Liver (tissue), 9 donors: ENCODE measurements around the gene EVI5. TPM values are rescaled to one million over a fixed set of nuclear protein-coding genes. Genes with fewer than 3 reads are reported as not detected.

ENCODE experiments used
- DNase-seq: peaks from one replicate; pipeline ENCODE4 v3.0.0-alpha.2; 2017; ENCODE audit warnings: low spot score
- H3K27ac ChIP-seq, 2 donors: one replicate each; pipeline ENCODE4 v1.7.0; 2013; ENCODE audit warnings: inconsistent platforms in 2 of 2, low read length in 2 of 2, control low read depth in 1 of 2, low read depth in 1 of 2, mild to moderate bottlenecking in 1 of 2
- H3K27me3 ChIP-seq, 4 donors: one replicate each; pipeline versions ENCODE4 v1.6.1 to v1.7.0; 2013; ENCODE audit warnings: low read length in 3 of 4, inconsistent platforms in 1 of 4, mild to moderate bottlenecking in 1 of 4, moderate library complexity in 1 of 4; ENCODE audit not compliant: control insufficient read depth in 4 of 4, insufficient read depth in 4 of 4
- H3K36me3 ChIP-seq, 4 donors: one replicate each; pipeline versions ENCODE4 v1.6.1 to v1.7.0; 2013; ENCODE audit warnings: low read length in 3 of 4, mild to moderate bottlenecking in 3 of 4, low read depth in 1 of 4, moderate library complexity in 1 of 4; ENCODE audit not compliant: control insufficient read depth in 4 of 4, insufficient read depth in 3 of 4
- H3K4me1 ChIP-seq, 4 donors: one replicate each; pipeline versions ENCODE4 v1.6.1 to v1.7.0; 2013; ENCODE audit warnings: low read length in 3 of 4, mild to moderate bottlenecking in 3 of 4, moderate library complexity in 1 of 4; ENCODE audit not compliant: control insufficient read depth in 4 of 4, insufficient read depth in 4 of 4
- H3K4me3 ChIP-seq, 3 donors: one replicate each; pipeline versions ENCODE4 v1.6.1 to v1.7.0; 2013; ENCODE audit warnings: low read length in 3 of 3, control low read depth in 1 of 3, low read depth in 1 of 3, mild to moderate bottlenecking in 1 of 3
- H3K9ac ChIP-seq, 2 donors: one replicate each; pipeline ENCODE4 v1.7.0; 2013; ENCODE audit warnings: low read length in 2 of 2, mild to moderate bottlenecking in 2 of 2, moderate library complexity in 2 of 2, control low read depth in 1 of 2, low read depth in 1 of 2
- H3K9me3 ChIP-seq, 4 donors: one replicate each; pipeline versions ENCODE4 v1.6.1 to v1.7.0; 2013; ENCODE audit warnings: low read length in 3 of 4; ENCODE audit not compliant: control insufficient read depth in 4 of 4
- CTCF ChIP-seq: fragments of 150-350 bp; IDR thresholded peaks from 2 replicates; pipeline ENCODE4 v1.5.1; 2017; ENCODE audit warnings: improper control_type of control experiment, low read depth, low read length; ENCODE audit not compliant: missing input control
- EGR1 ChIP-seq, 2 donors: IDR thresholded peaks; 2 replicates each; pipeline ENCODE4 v1.6.1; 2016 to 2018; ENCODE audit warnings: antibody characterized with exemption in 2 of 2, low read depth in 2 of 2
- FOXA1 ChIP-seq: IDR thresholded peaks from 2 replicates; pipeline ENCODE4 v1.6.1; 2016; ENCODE audit warnings: antibody characterized with exemption
- FOXA2 ChIP-seq: IDR thresholded peaks from 2 replicates; pipeline ENCODE4 v1.6.1; 2016; ENCODE audit warnings: antibody characterized with exemption
- GABPA ChIP-seq, 2 donors: IDR thresholded peaks in 1 of 2; conservative IDR thresholded peaks in 1 of 2; 2 replicates each; pipeline ENCODE4 v1.6.1; 2016; ENCODE audit warnings: antibody characterized with exemption in 2 of 2, mild to moderate bottlenecking in 1 of 2, moderate library complexity in 1 of 2
- HNF4A ChIP-seq, 2 donors: conservative IDR thresholded peaks; 2 replicates each; pipeline ENCODE4 v1.6.1; 2016; ENCODE audit warnings: antibody characterized with exemption in 2 of 2, mild to moderate bottlenecking in 2 of 2
- HNF4G ChIP-seq: IDR thresholded peaks from 2 replicates; pipeline ENCODE4 v1.6.1; 2016; ENCODE audit warnings: antibody characterized with exemption
- JUND ChIP-seq, 2 donors: IDR thresholded peaks; 2 replicates each; pipeline ENCODE4 v1.6.1; 2016; ENCODE audit warnings: antibody characterized with exemption in 2 of 2
- MAX ChIP-seq: IDR thresholded peaks from 2 replicates; pipeline ENCODE4 v1.6.1; 2016; ENCODE audit warnings: antibody characterized with exemption
- NR2F2 ChIP-seq: IDR thresholded peaks from 2 replicates; pipeline ENCODE4 v1.6.1; 2016; ENCODE audit warnings: antibody characterized with exemption
- RAD21 ChIP-seq, 2 donors: IDR thresholded peaks; 2 replicates each; pipeline ENCODE4 v1.6.1; 2016; ENCODE audit warnings: antibody characterized with exemption in 2 of 2, mild to moderate bottlenecking in 2 of 2
- RXRA ChIP-seq, 2 donors: IDR thresholded peaks; 2 replicates each; pipeline ENCODE4 v1.6.1; 2017 to 2018; ENCODE audit warnings: antibody characterized with exemption in 2 of 2, mild to moderate bottlenecking in 1 of 2
- SP1 ChIP-seq: IDR thresholded peaks from 2 replicates; pipeline ENCODE4 v1.6.1; 2018; ENCODE audit warnings: antibody characterized with exemption, mild to moderate bottlenecking
- TAF1 ChIP-seq: conservative IDR thresholded peaks from 2 replicates; pipeline ENCODE4 v1.6.1; 2016; ENCODE audit warnings: antibody characterized with exemption, mild to moderate bottlenecking
- YY1 ChIP-seq: IDR thresholded peaks from 2 replicates; pipeline ENCODE4 v1.6.1; 2016; ENCODE audit warnings: antibody characterized with exemption, mild to moderate bottlenecking
- WGBS: extraction: QIAGEN DNeasy Blood & Tissue Kit; methylation state at CpG from one replicate; pipeline ENCODE4 v1.1.7; 2013; 5-methylcytosine and 5-hydroxymethylcytosine counted together
- polyA plus RNA-seq, 2 donors: library from polyadenylated mRNA; stranded (reverse) in 1 of 2; unstranded in 1 of 2; fragments of 200-250 nt in 1 of 2; fragments of >200 nt in 1 of 2; fragmentation: Nextera tagmentation in 1 of 2; extraction: Ambion mirVana in 1 of 2; gene quantifications; one replicate each; pipeline versions ENCODE4 v1.2.1 to v1.2.3, GENCODE V29; 2013 to 2015
- total RNA-seq, 2 donors: library from RNA; depleted of rRNA; stranded (reverse); fragments of >200 nt; gene quantifications; one replicate each; pipeline ENCODE4 v1.2.3, GENCODE V29; 2014
- TF ChIP-seq, protein P1 (sequence below): IDR thresholded peaks from 2 replicates; pipeline ENCODE4 v1.6.1; 2016; ENCODE audit warnings: antibody characterized with exemption, mild to moderate bottlenecking
- TF ChIP-seq, protein P2 (sequence below): IDR thresholded peaks from 2 replicates; pipeline ENCODE4 v1.6.1; 2016; ENCODE audit warnings: antibody characterized with exemption
- TF ChIP-seq, protein P3 (sequence below): IDR thresholded peaks from 2 replicates; pipeline ENCODE4 v1.6.1; 2016; ENCODE audit warnings: antibody characterized with exemption
- donor health status: healthy.
- donor health status: healthy.
- donor health status: healthy.
- donor health status: healthy.
- donor health status: healthy.

EVI5 gene
- total and polyA plus RNA-seq, 4 donors, result 4.0 to 35.9 (median 19.1) TPM

GRCh38 chr1:92820024-92820423 is 35.1 kb upstream of the EVI5 start:
- Histone ChIP-seq H3K27ac (no peak overlapping the region), H3K36me3 (no peaks in the 10 kb centered on the region), H3K9ac (no peak overlapping the region), H3K27me3 (no peaks in the 10 kb centered on the region), H3K4me3 (no peak overlapping the region), H3K4me1 (peaks cover 0 to 12% (median 3%) of the 10 kb centered on the region in 4 donors), H3K9me3 (no peaks in the 10 kb centered on the region)
- no peak for TF ChIP-seq MAX
- TF ChIP-seq FOXA1, result no peak
- TF ChIP-seq RXRA (IDR thresholded peaks at IDR 0.05), result no peak
- no peak for TF ChIP-seq RAD21 (IDR thresholded peaks at IDR 0.05)
- TF ChIP-seq YY1, result no peak
- no peak for TF ChIP-seq FOXA2
- TF ChIP-seq JUND (IDR thresholded peaks at IDR 0.05), result no peak
- no peak for TF ChIP-seq TAF1
- TF ChIP-seq GABPA (IDR thresholded peaks at IDR 0.05 in 1 of 2, conservative IDR thresholded peaks at IDR 0.05 in 1 of 2), result no peak
- TF ChIP-seq HNF4G, result no peak
- no peak for TF ChIP-seq EGR1 (IDR thresholded peaks at IDR 0.05; ENCODE audit: low read depth in 2 of 2)
- TF ChIP-seq, protein P1, sequence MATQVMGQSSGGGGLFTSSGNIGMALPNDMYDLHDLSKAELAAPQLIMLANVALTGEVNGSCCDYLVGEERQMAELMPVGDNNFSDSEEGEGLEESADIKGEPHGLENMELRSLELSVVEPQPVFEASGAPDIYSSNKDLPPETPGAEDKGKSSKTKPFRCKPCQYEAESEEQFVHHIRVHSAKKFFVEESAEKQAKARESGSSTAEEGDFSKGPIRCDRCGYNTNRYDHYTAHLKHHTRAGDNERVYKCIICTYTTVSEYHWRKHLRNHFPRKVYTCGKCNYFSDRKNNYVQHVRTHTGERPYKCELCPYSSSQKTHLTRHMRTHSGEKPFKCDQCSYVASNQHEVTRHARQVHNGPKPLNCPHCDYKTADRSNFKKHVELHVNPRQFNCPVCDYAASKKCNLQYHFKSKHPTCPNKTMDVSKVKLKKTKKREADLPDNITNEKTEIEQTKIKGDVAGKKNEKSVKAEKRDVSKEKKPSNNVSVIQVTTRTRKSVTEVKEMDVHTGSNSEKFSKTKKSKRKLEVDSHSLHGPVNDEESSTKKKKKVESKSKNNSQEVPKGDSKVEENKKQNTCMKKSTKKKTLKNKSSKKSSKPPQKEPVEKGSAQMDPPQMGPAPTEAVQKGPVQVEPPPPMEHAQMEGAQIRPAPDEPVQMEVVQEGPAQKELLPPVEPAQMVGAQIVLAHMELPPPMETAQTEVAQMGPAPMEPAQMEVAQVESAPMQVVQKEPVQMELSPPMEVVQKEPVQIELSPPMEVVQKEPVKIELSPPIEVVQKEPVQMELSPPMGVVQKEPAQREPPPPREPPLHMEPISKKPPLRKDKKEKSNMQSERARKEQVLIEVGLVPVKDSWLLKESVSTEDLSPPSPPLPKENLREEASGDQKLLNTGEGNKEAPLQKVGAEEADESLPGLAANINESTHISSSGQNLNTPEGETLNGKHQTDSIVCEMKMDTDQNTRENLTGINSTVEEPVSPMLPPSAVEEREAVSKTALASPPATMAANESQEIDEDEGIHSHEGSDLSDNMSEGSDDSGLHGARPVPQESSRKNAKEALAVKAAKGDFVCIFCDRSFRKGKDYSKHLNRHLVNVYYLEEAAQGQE, result no peak
- TF ChIP-seq NR2F2, result no peak
- TF ChIP-seq, protein P2, sequence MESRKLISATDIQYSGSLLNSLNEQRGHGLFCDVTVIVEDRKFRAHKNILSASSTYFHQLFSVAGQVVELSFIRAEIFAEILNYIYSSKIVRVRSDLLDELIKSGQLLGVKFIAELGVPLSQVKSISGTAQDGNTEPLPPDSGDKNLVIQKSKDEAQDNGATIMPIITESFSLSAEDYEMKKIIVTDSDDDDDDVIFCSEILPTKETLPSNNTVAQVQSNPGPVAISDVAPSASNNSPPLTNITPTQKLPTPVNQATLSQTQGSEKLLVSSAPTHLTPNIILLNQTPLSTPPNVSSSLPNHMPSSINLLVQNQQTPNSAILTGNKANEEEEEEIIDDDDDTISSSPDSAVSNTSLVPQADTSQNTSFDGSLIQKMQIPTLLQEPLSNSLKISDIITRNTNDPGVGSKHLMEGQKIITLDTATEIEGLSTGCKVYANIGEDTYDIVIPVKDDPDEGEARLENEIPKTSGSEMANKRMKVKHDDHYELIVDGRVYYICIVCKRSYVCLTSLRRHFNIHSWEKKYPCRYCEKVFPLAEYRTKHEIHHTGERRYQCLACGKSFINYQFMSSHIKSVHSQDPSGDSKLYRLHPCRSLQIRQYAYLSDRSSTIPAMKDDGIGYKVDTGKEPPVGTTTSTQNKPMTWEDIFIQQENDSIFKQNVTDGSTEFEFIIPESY, result no peak
- no peak for TF ChIP-seq SP1
- TF ChIP-seq CTCF, result no peak
- TF ChIP-seq HNF4A (conservative IDR thresholded peaks at IDR 0.05), result no peak
- TF ChIP-seq, protein P3, sequence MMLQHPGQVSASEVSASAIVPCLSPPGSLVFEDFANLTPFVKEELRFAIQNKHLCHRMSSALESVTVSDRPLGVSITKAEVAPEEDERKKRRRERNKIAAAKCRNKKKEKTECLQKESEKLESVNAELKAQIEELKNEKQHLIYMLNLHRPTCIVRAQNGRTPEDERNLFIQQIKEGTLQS, result no peak
- DNase-seq, result no peak
- 69% methylated on average over 3 of the region's 3 CpGs for WGBS
